ENCODE measurements around the gene MUC15.

Gene MUC15

DNA sequence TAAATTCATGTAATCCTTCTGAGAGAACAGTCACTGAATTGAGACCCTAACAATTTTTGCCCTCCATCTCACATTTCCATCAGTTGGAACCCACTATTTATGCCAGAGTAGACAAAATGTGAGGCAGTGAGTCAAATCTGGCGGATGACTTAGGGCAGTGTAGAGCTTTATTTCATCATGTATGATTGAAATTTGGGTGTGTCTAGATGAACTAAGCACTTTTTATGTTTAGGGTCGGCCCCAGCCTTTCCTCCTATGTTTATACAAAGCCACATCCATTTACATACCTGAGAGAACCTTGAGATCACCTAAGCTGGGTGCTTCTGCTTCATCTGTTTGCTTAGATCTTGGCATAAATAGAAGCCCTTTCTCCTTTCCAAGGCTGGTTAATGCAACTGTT, 15.0 kb upstream of the MUC15 start:
- ATAC-seq (no peak), DNase-seq (no peak)
- Mint-ChIP-seq H3K36me3 (ENCODE audit: low read depth) (no peaks in the 10 kb centered on the region), H3K27me3 (no peaks in the 10 kb centered on the region), H3K4me3 (no peak overlapping the region), H3K4me1 (no peaks in the 10 kb centered on the region), H3K27ac (no peak overlapping the region), H3K9me3 (peaks cover 10% of the 10 kb centered on the region)

DNA sequence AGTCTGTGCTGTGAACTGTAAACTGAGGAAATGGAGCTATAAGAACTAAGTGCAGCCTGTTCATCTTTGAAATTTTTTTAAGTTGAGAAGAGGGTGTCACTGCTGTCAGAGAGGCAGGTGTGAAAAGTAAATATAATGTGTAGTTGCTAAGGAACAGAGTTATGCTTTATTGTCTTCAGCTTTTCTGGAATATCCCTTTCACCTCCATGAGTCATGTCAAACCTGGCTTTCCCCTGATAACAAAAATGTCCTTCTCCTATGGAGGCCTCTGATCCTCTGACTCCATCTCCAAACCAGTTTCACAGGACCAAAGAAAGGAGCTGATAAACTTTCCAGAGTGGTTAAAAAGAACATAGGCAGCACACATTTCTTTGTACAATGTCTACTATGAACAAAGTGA, 12.8 kb upstream of the MUC15 start:
- ATAC-seq (no peak), DNase-seq (no peak)
- peaks cover 7% of the 10 kb centered on the region for H3K9me3 Mint-ChIP-seq
- no peaks in the 10 kb centered on the region for H3K36me3 Mint-ChIP-seq (ENCODE audit: low read depth)
- no peak overlapping the region for H3K4me3 Mint-ChIP-seq
- H3K27ac Mint-ChIP-seq: no peak overlapping the region
- H3K27me3 Mint-ChIP-seq: no peaks in the 10 kb centered on the region
- H3K4me1 Mint-ChIP-seq: no peaks in the 10 kb centered on the region

DNA sequence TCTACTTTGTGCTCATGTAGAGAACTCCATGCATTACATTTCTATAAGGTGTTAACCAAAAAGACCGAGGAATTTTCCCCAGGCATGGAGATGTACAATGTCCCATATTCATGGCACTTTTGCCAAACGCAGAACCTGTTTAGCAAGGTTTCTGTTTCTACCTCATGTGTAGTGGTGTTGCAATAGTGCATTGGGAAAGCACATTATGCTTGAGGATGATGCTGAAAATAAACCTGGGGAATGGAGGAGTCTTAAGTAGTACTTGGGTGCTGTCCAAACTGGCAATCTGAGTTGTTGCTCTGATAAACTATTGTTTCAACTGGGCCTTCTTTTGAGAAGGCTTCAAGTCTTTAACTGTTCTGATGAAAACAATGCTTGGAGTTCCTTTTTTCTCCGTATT, 11.5 kb upstream of the MUC15 start:
- no peaks in the 10 kb centered on the region for H3K4me1 Mint-ChIP-seq
- no peaks in the 10 kb centered on the region for H3K36me3 Mint-ChIP-seq (ENCODE audit: low read depth)
- no peak overlapping the region for H3K27ac Mint-ChIP-seq
- H3K4me3 Mint-ChIP-seq: no peak overlapping the region
- H3K9me3 Mint-ChIP-seq: peaks cover 3% of the 10 kb centered on the region
- no peak for DNase-seq
- no peak for ATAC-seq
- H3K27me3 Mint-ChIP-seq: no peaks in the 10 kb centered on the region

DNA sequence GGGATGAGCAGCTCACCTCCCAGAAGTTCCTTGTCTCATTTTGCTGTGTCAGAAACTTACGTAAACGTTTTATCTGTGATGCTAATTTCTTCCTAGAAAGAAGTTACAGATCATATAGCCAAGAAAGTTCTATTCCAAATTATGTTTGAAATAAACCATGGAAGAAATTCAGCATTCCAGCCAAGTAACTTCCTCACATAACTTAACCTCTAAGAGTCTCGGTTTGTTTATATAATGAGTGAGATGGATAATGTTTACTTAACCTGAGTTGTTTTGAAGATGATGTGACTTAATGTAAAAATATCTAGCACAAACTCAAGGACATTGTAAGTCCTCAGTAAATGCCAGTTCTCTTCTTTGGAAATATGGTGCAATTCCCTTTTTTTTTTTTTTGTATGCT, 8.9 kb upstream of the MUC15 start:
- H3K4me1 Mint-ChIP-seq: no peaks in the 10 kb centered on the region
- no peak overlapping the region for H3K27ac Mint-ChIP-seq
- H3K27me3 Mint-ChIP-seq: no peaks in the 10 kb centered on the region
- H3K9me3 Mint-ChIP-seq: no peaks in the 10 kb centered on the region
- ATAC-seq (no peak), DNase-seq (no peak)
- no peaks in the 10 kb centered on the region for H3K36me3 Mint-ChIP-seq (ENCODE audit: low read depth)
- no peak overlapping the region for H3K4me3 Mint-ChIP-seq

DNA sequence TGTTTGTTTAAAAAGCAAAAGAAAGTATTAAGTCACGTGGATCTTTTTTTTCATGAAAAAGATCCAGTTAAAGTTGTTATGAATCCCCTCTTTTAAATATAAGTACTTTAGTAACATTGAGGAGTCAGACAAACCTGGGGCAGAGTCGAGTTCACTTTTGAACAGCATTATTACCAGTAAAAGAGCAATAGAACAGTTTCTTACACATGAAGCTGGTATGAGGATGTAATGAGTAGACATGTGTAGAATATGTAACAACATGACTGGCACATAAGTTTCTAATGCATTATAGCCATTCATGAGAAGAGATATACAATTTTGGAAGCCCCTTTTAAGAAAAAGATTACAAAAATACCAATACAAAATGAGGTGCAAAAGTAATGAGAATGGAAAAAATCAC, 7.6 kb upstream of the MUC15 start:
- Mint-ChIP-seq H3K4me1 (no peaks in the 10 kb centered on the region), H3K9me3 (no peaks in the 10 kb centered on the region), H3K27ac (no peak overlapping the region), H3K27me3 (no peaks in the 10 kb centered on the region), H3K36me3 (ENCODE audit: low read depth) (no peaks in the 10 kb centered on the region), H3K4me3 (no peak overlapping the region)
- no peak for DNase-seq
- ATAC-seq: no peak

DNA sequence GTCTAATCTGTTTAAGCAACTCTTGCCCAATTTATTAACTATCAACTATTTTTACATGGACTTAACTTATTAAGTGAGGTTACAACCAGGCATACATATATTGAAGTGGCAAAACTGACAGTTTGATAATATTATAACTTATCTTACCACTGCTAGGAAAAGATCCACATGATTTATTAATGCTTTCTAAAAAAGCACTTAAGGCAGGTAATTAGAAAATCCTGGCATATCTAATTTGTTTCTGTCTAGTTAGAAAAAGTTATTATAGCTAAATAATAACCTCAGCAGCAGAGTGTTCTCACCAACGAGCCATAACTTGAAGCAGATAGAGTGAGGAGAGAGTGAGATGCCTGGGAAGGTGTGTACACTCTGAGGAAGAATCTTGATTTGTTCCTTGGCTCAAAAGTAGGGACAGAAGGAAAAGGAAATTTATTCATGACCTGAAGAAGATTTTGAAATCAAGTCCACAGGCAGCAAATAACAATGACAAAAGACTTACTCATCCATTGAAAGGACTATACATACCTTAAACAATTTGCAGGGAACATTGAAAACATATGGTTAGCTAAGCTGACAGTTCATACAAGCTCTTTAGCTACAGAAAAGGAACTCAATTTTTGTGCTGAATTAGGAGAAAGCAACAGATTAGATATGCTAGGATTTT, 7.1 kb upstream of the MUC15 start:
- no peaks in the 10 kb centered on the region for H3K4me1 Mint-ChIP-seq
- ATAC-seq (no peak), DNase-seq (no peak)
- no peaks in the 10 kb centered on the region for H3K9me3 Mint-ChIP-seq
- no peaks in the 10 kb centered on the region for H3K36me3 Mint-ChIP-seq (ENCODE audit: low read depth)
- H3K27me3 Mint-ChIP-seq: no peaks in the 10 kb centered on the region
- H3K27ac Mint-ChIP-seq: no peak overlapping the region
- H3K4me3 Mint-ChIP-seq: no peak overlapping the region

DNA sequence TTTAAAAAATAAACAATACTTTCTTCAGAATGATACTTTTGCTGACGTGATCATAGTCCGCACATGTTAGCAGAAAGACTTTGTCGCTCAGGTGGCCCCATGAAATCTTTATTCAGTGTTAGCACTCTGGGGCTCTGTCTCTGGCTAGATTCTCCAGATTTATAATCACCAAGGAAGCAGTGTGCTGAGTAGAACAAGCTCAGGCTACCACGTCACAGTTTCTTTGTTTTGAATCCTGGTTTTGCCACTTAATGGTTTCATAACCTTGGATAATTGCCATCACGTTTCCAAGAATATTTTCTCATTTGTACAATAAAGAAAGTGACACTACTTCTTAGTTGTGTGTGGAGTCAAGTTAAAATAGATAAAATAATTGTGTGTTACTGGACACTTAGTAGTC, 3.9 kb upstream of the MUC15 start:
- Mint-ChIP-seq H3K27ac (no peak overlapping the region), H3K27me3 (no peaks in the 10 kb centered on the region), H3K36me3 (ENCODE audit: low read depth) (no peaks in the 10 kb centered on the region), H3K4me1 (no peaks in the 10 kb centered on the region), H3K4me3 (no peak overlapping the region), H3K9me3 (no peaks in the 10 kb centered on the region)
- ATAC-seq: no peak
- no peak for DNase-seq

DNA sequence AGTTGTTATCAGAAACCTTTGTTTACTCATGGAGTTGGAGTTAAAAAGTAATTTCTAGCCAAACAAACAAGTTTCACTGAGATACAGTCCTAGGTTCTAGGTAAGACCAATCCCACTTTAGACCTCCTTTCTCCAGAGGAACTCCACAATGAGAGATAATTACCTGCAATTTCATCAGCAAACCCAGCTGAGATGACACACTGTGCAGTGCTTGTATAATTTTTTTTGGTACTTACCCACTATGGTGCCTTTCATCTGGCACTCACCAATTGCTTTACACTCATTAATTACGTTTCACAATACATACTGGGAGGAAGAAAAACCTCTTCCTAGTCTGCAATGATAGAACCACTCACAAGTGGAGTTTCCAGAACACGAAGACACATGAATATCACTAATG, 1.8 kb upstream of the MUC15 start:
- H3K27ac Mint-ChIP-seq: no peak overlapping the region

DNA sequence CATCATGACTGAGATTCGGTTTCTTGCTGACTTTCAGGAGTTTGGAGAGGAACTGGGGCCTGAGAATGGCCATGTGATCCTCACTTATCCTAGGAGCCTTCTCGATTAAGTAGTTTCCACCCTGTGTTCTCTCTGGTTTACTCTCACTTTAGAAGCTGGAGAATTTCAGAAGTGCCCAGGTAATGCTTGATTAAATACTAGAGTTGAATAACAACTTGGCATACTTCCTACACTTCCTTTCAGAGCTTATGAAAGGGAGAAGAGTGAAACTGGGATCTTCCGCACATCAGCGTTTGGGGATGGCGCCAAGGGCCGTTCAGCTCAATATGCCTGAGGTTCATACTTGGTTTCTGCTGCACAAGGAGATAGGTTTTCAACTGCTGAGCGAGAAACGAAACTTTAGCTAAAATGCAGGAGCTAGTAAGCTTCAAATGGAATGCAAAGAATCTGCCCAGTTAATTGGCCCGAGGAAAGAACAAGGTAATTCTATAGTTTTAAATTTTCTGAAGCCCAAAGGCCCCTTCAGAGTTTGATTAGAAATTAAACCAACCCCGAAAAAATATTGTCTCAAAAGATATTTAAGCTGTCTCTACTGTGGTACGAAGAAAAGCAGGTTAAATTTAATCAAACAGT, 823 bp upstream of the MUC15 start:
- no peaks in the 10 kb centered on the region for H3K9me3 Mint-ChIP-seq
- no peak for DNase-seq
- no peak overlapping the region for H3K27ac Mint-ChIP-seq
- ATAC-seq: no peak
- H3K27me3 Mint-ChIP-seq: no peaks in the 10 kb centered on the region
- no peaks in the 10 kb centered on the region for H3K4me1 Mint-ChIP-seq
- H3K36me3 Mint-ChIP-seq (ENCODE audit: low read depth): no peaks in the 10 kb centered on the region
- H3K4me3 Mint-ChIP-seq: no peak overlapping the region

More for the DNA sequence above, 1.8 kb upstream of the MUC15 start:
- Mint-ChIP-seq H3K4me3 (no peak overlapping the region), H3K4me1 (no peaks in the 10 kb centered on the region), H3K36me3 (ENCODE audit: low read depth) (no peaks in the 10 kb centered on the region), H3K9me3 (no peaks in the 10 kb centered on the region), H3K27me3 (no peaks in the 10 kb centered on the region)
- DNase-seq (no peak), ATAC-seq (no peak)

DNA sequence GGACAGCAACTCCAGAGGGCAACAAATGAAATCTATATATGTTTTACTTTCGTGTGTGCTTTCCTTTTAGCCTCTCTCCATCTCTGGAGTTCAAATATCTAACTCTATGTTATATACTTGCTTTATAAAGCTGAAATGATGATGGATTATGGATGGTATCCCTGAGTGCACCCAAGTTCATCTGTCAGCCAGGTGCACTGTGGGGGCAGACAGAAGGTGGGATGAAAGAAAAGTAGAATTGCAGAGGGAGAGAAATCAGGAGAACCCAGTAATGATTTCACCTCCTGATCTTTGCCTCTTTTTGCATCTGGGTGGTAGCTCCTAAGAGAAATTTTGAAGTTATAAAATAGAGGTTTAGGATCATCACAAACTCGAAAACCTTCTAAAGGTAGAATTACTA, 2.4 kb downstream of the MUC15 start:
- Mint-ChIP-seq H3K27me3 (no peaks in the 10 kb centered on the region), H3K27ac (no peak overlapping the region), H3K4me1 (no peaks in the 10 kb centered on the region), H3K9me3 (no peaks in the 10 kb centered on the region), H3K4me3 (no peak overlapping the region), H3K36me3 (ENCODE audit: low read depth) (no peaks in the 10 kb centered on the region)
- DNase-seq (no peak), ATAC-seq (no peak)

DNA sequence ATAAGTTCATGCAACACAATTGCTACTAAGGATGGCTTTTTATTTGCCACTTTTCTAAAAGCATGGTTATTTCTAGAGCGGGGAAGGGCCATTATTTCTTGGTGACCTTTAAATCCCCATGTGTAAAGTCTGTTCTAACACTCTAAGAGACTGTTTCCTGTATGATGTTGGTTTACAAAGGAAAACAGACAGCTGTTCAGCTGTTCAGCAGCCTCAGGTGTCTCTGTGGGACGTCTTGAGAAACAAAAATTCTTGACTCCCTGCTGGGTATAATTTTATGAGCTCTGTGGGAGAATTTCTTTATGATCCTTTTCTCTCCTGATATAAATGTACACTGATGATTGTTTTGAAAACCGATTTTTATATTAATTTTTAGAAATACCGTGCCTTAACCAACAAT, 13.9 kb downstream of the MUC15 start:
- DNase-seq (no peak), ATAC-seq (no peak)
- H3K36me3 Mint-ChIP-seq (ENCODE audit: low read depth): no peaks in the 10 kb centered on the region
- no peaks in the 10 kb centered on the region for H3K4me1 Mint-ChIP-seq
- H3K4me3 Mint-ChIP-seq: no peak overlapping the region
- peaks cover 4% of the 10 kb centered on the region for H3K9me3 Mint-ChIP-seq
- H3K27ac Mint-ChIP-seq: no peak overlapping the region
- no peaks in the 10 kb centered on the region for H3K27me3 Mint-ChIP-seq

DNA sequence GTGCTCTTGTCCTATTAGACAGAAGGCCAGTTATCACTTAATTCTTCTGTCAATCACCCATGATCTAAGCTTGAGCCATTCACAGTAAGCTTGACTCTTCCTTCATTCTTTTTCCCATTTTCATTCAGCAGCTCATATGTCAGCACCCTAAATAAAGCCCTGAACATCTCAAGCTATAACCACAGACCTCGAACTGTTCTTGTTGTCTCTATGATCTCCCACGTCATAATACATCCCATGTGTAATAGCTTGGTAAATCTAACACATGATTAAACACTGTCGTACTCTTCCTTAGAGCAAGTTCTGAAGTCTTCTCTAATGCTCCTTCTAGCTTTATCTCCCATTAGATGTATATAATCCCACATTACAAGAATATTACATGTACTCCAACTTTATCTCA, 14.4 kb downstream of the MUC15 start:
- Mint-ChIP-seq H3K9me3 (peaks cover 4% of the 10 kb centered on the region), H3K4me1 (no peaks in the 10 kb centered on the region), H3K27ac (no peak overlapping the region), H3K27me3 (no peaks in the 10 kb centered on the region), H3K4me3 (no peak overlapping the region), H3K36me3 (ENCODE audit: low read depth) (no peaks in the 10 kb centered on the region)
- ATAC-seq: no peak
- no peak for DNase-seq

DNA sequence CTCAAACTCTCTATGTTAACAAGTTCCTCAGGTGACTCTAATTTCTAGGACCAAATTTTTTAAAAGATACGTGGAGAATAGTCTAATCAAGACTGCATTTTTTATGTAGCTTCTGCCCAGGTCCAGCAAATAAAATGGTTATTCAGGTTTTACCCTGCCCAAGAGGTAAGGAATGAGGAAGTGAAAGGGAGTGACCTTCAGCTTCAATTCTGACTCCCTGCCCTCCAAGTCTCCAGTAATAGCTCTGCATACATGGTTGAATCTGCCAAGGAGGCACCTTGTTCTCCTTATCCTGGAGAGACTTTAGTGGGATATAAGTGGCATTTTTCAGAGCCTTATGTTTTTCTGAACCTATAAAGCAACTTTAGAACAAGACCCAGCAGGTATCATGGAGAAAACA, 15.5 kb downstream of the MUC15 start:
- Mint-ChIP-seq H3K27ac (no peak overlapping the region), H3K36me3 (ENCODE audit: low read depth) (no peaks in the 10 kb centered on the region), H3K9me3 (peaks cover 4% of the 10 kb centered on the region)

DNA sequence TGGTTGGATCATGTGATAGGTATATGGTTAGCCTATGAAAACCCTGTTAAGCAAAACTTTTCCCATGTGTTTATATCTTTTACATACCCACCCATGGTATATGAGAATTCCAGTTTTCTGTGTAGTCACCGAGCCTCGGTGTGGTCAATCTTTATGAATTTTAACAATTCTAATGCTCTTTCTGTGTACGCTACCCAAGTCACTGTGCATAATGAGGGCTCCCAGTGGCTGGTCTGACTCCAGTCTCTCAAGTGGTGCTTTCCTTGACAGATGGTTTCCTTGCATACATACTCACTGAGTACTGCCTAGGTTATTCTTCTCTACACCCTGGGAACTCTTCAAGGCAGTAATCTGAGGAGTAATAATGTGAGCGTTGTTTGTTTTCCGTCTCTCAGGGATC, 17.6 kb downstream of the MUC15 start:
- ATAC-seq: no peak
- peaks cover 4% of the 10 kb centered on the region for H3K9me3 Mint-ChIP-seq
- H3K36me3 Mint-ChIP-seq (ENCODE audit: low read depth): no peaks in the 10 kb centered on the region
- no peak for DNase-seq
- H3K27ac Mint-ChIP-seq: no peak overlapping the region
- no peaks in the 10 kb centered on the region for H3K4me1 Mint-ChIP-seq
- no peaks in the 10 kb centered on the region for H3K27me3 Mint-ChIP-seq
- no peak overlapping the region for H3K4me3 Mint-ChIP-seq

More for the DNA sequence above, 15.5 kb downstream of the MUC15 start:
- DNase-seq (no peak), ATAC-seq (no peak)
- Mint-ChIP-seq H3K27me3 (no peaks in the 10 kb centered on the region), H3K4me1 (no peaks in the 10 kb centered on the region), H3K4me3 (no peak overlapping the region)

DNA sequence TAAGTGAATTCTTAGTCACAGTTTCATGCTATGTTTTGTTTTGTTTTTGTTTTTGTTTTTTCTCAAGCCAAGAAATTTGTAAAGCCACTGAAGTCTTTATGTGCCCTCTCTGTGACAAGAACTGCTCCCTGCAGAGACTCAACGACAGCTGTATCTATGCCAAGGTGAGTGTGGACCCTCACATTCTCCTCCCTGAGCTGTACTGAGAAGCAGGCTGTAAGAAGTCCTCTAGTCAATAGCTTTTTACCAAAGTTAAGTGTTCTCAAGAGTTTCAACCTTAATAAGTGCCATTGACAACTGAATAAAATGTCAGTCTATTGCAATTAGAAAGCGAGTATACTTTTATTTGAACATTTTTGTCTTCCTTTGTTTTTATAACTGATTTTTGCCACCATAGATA, 18.9 kb downstream of the MUC15 start:
- Mint-ChIP-seq H3K4me3 (no peak overlapping the region), H3K27me3 (no peaks in the 10 kb centered on the region), H3K4me1 (no peaks in the 10 kb centered on the region), H3K36me3 (ENCODE audit: low read depth) (no peaks in the 10 kb centered on the region), H3K27ac (no peak overlapping the region), H3K9me3 (peaks cover 4% of the 10 kb centered on the region)
- no peak for ATAC-seq
- no peak for DNase-seq
